HG03520 (cell line): ENCODE results near the gene C4BPA.

Experiments
- ATAC-seq: cut with Tn5 transposase; IDR thresholded peaks from one replicate; pipeline ENCODE4 v1.9.1; 2021; ENCODE audit warnings: mild to moderate bottlenecking, moderate library complexity; ENCODE audit not compliant: unreplicated experiment

C4BPA gene

DNA sequence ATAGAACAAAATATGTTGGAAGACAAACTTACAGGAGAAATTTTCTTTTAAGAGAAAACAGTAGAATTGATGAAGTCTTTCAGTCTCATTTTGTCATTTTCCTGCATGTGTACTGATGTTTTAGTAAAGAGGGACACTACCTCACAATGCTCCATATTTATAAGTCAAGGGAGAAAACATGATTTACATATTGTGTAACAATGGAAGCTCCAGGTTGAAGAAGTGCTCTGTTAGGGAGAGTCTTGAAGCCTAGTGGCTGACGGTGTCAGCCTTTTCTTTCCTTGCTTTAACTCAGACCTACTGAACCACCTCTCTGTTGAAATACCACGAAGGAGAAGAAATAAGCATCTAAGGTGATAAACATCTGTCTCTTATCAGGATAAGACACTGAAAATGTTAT, 75.0 kb downstream of the C4BPA start:
- ATAC-seq = no peak

DNA sequence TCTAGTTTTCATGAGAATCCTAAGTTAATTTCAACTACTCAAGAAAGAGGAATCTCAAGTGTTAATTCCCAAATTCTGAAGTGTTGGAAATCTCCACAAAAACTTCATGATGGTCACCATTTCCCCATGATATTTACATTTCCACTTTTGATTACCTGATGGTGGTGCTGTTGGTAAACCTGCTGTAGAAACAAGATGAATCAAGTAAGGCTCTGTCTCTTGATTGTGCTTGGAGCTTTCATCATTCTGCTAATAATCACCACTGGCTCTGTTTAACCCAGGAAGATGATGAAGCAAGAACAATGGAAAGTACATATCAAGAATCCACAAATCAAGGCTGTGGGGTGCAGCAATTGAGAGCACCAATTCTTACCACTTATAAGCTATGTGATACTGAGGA, 77.8 kb downstream of the C4BPA start:
- no peak for ATAC-seq

DNA sequence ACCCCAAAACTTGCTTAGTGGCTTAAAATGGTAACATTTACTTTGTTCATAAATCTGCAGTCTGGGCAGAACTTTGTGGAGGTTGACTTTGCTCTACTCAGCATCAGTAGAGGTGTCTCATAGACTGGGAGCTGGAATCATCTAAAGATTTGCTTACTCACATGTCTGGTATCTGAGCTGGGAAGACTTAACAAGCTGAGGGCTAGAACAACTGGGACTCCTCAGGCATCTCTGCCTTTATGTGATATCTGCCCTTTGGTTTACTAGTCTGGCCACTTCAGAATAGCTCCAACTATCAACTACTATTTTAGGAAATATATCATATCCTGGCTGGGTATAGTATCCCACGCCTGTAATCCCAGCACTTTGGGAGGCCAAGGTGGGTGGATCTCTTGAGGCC, 82.5 kb downstream of the C4BPA start:
- no peak for ATAC-seq

DNA sequence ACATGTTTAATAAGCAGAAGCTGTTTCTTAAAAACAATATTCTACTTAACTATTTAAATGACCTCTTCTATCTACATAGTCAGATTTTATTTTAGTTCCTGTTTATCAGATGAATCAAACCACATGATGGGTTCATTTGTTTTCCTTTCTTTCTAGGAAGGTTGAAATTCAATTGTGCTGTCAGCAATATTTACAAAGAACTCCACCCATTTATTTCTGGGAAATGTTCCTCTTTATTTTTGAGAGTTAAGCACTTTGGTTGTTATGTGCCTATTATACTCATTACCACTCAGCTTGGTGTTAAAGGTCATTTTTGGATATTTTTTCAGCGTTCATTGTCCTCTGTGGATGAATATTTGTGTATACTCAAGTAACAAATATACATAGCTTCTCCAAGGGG, 84.9 kb downstream of the C4BPA start:
- ATAC-seq = no peak

DNA sequence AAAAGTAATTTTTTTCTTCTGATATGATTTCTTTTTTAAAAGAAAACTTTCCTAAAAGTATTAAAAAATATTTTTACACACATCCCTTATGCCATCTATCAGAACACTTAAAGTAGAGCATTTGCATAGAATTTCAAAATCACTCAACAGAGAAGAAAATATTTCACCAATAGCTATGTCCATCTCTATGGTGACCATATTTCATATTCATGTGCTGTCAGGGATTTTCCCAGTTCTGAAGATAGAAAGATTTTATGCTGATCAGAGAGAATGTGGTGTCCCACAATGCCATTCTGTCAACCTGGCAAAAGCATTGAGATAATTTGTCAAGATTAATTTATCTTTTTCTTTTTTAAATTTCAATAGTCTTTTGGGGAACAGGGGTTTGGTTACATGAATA, 87.0 kb downstream of the C4BPA start:
- ATAC-seq = no peak

DNA sequence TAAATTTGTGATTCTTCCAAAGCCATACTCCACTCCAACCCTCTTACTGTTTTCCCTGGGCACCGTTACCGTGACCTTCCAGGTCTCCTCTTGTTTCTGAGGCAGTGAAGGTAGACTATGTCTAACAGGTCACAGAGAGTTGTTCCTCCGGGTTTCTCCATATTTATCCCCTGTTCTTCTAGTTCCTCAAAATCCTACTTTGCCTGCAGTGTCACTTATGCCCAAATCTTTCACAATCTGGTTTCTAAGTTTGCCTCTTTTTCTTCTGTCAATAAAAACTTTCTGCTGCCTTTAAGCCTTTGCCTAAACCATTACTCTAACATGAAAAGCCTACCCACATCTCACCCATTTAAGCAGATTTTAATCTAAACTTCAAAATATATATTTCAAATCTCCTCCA, 87.7 kb downstream of the C4BPA start:
- no peak for ATAC-seq

DNA sequence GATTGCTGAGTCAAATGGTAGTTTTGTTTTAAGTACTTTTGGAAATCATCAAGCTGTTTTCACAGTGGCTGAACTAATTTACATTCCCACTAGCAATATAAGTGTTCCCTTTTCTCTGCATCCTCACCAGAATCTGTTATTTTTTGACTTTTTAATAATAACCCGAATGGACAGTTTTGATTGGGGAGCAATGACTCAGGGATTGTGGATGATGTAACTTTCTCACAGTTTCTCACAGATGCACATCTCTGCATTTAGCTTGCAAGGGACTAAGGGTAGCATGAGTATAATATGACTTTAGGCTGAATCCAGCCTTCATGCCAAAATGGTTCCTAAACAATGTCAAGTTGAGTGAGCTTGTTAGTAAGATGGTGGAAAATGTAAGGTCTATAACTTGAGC, 90.2 kb downstream of the C4BPA start:
- no peak for ATAC-seq
